Urinary bladder (tissue), 4 donors: ENCODE data around the gene TBC1D5. TPM values are rescaled to one million over a fixed set of nuclear protein-coding genes. Genes with fewer than 3 reads are reported as not detected.

Experiments used
- DNase-seq: peaks from one replicate; pipeline ENCODE4 v3.0.0-alpha.2; 2015; ENCODE audit errors: extremely low spot score
- H3K27ac ChIP-seq: one replicate; pipeline ENCODE4 v1.5.1; 2013; ENCODE audit warnings: low read depth, mild to moderate bottlenecking, moderate library complexity
- H3K36me3 ChIP-seq: one replicate; pipeline ENCODE4 v1.6.1; 2013; ENCODE audit warnings: mild to moderate bottlenecking, moderate library complexity; ENCODE audit not compliant: insufficient read depth
- H3K4me1 ChIP-seq: one replicate; pipeline ENCODE4 v1.6.1; 2013; ENCODE audit warnings: mild to moderate bottlenecking, moderate library complexity; ENCODE audit not compliant: insufficient read depth
- H3K4me3 ChIP-seq: one replicate; pipeline ENCODE4 v1.5.1; 2013; ENCODE audit warnings: low read depth, low read length
- WGBS: extraction: QIAGEN DNeasy Blood & Tissue Kit; methylation state at CpG from one replicate; pipeline ENCODE4 v1.1.7; 2013; 5-methylcytosine and 5-hydroxymethylcytosine counted together
- polyA plus RNA-seq: library from polyadenylated mRNA; stranded (reverse); fragments of 200-250 nt; gene quantifications from one replicate; pipeline ENCODE4 v1.2.3, GENCODE V29; 2013
- total RNA-seq: library from RNA; depleted of rRNA; stranded (reverse); fragments of >200 nt; gene quantifications from one replicate; pipeline ENCODE4 v1.2.3, GENCODE V29; 2014
- donor health status: healthy with polysubstance abuse.
- donor health status: healthy.

TBC1D5 gene
- total and polyA plus RNA-seq, 2 donors = 26.2 to 145 TPM

DNA sequence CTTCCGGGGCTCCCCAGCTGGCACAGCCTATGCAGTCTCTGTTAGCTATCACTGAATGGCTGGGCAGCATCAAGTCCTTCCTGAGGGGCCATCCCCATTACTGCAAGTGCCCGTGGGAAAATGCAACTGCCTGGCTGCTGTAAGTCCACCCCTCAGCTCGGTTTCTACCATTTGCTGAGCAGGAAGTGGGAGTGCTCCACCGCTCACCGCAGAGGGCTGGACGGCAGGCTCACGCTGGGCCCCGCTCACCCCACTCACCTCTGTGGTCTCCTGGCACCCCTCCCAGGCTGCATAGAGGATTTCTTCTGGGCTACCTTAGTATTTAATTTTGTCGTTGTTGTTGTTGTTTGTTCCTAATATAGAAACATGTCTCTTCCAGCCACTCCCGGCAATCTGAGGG, 587.5 kb downstream of the TBC1D5 start:
- peaks cover 3% of the 10 kb centered on the region for H3K36me3 ChIP-seq
- H3K4me1 ChIP-seq = no peaks in the 10 kb centered on the region
- H3K27ac ChIP-seq = no peak overlapping the region
- DNase-seq = no peak
- H3K4me3 ChIP-seq = no peak overlapping the region
- 90% methylated on average over 10 of the region's 10 CpGs for WGBS

DNA sequence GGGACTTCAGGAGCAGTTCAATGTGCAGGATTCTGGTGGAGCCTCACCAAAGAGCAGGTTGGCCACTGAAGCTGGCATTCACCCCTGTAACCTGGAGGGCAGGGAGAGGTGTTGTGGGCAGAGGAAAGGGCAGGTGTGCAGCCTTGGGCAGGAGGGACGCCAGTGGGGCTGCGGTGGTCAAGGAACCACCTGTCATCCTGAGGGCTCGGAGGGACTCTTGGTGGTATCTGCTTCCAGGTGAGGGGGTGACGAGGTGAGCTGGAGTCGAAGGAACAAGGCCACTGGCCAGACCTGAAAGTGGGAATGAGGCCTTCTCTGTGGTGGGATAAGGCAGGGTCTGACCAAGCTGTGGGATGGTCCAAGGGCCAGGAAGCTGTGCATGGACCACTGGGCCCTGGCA, 588.2 kb downstream of the TBC1D5 start:
- Histone ChIP-seq H3K4me1 (no peaks in the 10 kb centered on the region), H3K36me3 (peaks cover 3% of the 10 kb centered on the region), H3K27ac (no peak overlapping the region), H3K4me3 (no peak overlapping the region)
- no peak for DNase-seq
- 97% methylated on average over 5 of the region's 5 CpGs for WGBS

DNA sequence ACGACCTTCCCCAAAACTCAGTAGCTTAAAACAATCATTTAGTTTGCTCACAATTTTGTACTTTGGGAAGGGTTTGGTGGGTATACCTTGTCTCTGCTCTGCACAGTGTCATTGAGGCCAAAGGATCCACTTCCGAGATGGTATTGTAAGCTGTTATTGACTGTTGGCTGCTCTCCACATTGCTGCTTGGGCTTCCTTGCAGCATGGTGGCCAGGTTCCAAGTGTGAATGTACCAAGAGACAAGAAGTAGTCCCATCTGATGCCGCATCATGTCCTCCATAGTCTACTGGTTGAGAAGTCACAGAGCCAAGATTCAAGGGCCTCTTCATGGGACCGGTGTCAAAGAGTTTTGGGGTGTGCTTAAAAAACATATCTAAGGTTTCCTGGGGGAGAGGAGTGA, 589.2 kb downstream of the TBC1D5 start:
- H3K4me1 ChIP-seq = no peaks in the 10 kb centered on the region
- DNase-seq = no peak
- H3K4me3 ChIP-seq = no peak overlapping the region
- no peak overlapping the region for H3K27ac ChIP-seq
- 100% methylated on average over 4 of the region's 4 CpGs for WGBS
- H3K36me3 ChIP-seq = peaks cover 3% of the 10 kb centered on the region

DNA sequence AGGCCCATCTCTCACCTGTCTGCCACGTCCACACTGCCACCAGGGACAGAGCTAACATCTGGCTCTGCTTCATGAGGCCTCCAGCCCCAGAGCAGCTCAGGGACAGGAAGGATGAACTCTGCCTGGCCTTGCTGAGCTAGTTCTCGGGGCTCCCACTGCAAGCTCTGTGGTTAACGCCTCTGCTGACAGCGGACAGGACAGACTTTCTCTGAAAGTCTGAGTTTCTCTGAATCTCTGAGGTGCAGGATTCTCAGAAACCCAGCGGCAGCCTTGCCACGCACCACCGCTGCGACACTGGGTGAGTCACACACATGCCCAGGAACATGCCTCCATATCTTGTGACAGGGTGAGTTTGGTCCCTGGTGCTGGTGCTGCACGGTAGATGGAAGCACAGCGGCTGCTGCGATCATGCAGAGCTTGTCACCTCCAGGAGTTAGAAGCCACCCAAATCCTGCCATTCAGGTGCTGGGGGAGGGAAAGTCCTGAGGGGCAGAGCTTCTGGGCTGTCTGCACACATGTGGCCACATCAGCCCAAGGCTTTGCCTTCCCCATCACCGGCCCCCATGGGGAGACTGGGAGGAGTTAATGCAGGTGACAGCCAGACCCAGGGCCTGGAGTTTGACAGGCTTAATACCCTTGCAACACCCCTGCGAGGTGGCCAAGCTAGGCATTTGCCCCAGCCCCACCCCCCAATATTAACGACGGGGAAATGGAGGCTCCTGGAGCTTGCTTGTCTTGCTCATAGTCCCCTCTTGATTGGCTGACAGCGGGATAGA, 590.6 kb downstream of the TBC1D5 start:
- H3K4me3 ChIP-seq = no peak overlapping the region
- no peak overlapping the region for H3K27ac ChIP-seq
- H3K4me1 ChIP-seq = no peaks in the 10 kb centered on the region
- peaks cover 3% of the 10 kb centered on the region for H3K36me3 ChIP-seq
- WGBS = 85% methylated on average over 16 of the region's 16 CpGs
- no peak for DNase-seq

DNA sequence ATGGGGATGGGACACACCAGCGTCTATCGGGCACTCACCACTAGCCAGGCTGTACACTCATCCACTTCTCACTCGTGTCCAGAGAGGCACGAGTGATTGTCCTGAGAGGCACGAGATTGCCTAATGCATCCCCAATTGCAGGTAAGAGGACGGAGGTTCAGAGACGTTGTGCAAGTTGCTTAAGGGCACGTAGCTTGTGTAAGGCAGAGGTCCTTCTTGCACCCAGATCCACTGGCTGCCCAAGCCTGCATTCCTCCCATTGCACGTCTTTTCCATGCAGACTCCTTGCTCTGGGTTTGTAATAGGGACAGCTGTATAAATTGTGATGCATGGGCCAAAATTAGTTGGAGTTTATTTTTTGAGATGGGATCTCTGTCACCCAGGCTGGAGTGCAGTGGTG, 593.4 kb downstream of the TBC1D5 start:
- WGBS = 87% methylated on average over 9 of the region's 9 CpGs

DNA sequence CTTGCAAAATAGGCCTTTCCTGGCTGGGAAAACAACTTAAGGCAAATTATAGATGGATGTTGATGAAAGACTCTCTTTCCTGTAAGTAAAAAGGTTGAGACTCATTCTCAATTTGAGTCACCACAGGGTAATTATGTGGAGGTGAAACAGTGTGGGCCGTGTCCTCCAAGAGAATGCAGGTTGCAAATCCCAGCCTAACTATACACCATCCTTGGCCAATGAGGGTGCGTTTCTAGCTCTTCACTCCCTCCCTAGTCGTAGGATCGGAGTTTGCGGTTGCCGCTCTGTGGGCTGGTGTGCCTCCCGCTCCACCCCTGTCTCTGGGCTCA, 597.8 kb downstream of the TBC1D5 start:
- 94% methylated on average over 7 of the region's 7 CpGs for WGBS
- Histone ChIP-seq H3K36me3 (no peaks in the 10 kb centered on the region), H3K4me1 (no peaks in the 10 kb centered on the region), H3K4me3 (no peak overlapping the region), H3K27ac (no peak overlapping the region)
- no peak for DNase-seq

More for the DNA sequence above, 593.4 kb downstream of the TBC1D5 start:
- no peaks in the 10 kb centered on the region for H3K36me3 ChIP-seq
- DNase-seq = no peak
- H3K27ac ChIP-seq = no peak overlapping the region
- no peak overlapping the region for H3K4me3 ChIP-seq
- H3K4me1 ChIP-seq = no peaks in the 10 kb centered on the region

DNA sequence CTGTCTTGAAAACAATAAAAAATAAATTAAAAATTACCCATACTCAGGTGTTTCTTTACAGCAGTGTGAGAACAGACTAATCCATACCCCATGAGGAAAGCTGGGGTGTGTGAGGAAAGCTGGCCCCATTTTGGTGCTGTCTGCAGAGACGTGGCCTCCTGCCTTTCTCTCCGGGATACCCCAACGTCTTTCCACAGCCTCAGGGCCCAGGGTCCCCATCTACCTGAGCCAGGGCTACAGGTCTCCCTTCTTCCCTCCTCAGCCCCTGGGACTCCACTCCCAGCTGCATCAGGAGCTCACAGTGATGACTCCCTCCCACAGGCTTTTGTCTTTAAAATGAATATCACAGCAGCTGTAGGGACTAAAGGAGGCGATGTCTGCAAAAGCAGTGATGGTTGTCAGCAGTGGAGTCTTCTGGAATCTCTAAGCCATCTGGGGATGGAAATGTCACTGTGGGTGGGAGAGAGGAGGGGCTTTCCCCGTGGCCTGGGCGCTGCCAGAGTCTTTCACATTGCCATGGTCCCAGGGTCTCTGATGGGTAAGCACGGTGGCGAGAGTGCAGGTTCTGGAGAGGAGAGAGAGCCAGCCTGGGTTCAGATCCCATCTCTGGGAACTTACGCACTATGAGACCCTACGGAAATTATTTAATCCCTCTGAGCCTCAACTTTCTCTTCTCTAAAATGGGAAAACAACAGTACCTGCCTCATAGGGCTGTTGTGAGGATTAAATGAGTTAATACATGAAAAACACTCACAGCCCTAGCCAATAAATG, 598.4 kb downstream of the TBC1D5 start:
- 84% methylated on average over 10 of the region's 10 CpGs for WGBS
- Histone ChIP-seq H3K36me3 (no peaks in the 10 kb centered on the region), H3K4me1 (no peaks in the 10 kb centered on the region), H3K4me3 (no peak overlapping the region), H3K27ac (no peak overlapping the region)
- DNase-seq = no peak

DNA sequence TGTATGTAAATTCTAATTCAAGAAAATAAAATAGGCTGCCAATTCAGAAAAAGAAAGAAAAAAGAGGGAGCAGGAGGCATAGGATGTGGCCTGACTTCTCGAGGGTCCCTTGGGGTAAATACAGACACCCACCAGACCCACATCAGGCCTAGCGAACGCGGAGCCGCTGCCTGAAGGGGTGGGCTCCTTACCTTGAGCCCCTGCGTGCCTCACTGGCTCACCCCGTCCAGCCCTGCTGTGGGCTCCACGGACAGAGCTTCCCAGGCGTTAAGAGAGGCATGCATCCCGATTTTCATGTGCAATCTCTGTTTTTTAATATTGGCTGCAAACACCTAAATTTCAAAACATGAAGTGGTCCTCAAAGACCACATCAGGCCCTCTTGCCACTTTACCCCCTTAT, 599.9 kb downstream of the TBC1D5 start:
- H3K27ac ChIP-seq = no peak overlapping the region
- 94% methylated on average over 10 of the region's 10 CpGs for WGBS
- no peak overlapping the region for H3K4me3 ChIP-seq
- no peak for DNase-seq
- no peaks in the 10 kb centered on the region for H3K36me3 ChIP-seq
- no peaks in the 10 kb centered on the region for H3K4me1 ChIP-seq

DNA sequence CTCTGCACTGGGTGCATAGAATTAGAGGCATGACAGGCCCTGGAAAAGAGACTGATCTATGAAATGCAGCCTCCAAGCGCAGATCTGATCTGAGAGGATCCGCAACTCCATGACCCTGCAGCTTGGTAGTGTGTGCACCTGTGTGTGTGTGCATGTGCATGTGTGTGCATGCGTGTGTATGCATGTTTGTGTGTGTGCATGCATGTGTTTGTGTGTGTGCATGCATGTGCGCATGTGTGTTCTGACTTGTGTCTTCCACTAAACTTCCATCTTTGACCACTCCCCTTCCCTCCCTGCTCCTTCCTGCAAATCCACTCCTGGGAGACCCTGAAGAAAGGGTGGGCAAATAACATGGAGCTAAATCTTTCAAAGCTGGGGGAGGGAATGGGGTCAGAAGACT, 600.7 kb downstream of the TBC1D5 start:
- Histone ChIP-seq H3K4me1 (no peaks in the 10 kb centered on the region), H3K27ac (no peak overlapping the region), H3K36me3 (no peaks in the 10 kb centered on the region), H3K4me3 (no peak overlapping the region)
- no peak for DNase-seq
- 98% methylated on average over 4 of the region's 4 CpGs for WGBS

DNA sequence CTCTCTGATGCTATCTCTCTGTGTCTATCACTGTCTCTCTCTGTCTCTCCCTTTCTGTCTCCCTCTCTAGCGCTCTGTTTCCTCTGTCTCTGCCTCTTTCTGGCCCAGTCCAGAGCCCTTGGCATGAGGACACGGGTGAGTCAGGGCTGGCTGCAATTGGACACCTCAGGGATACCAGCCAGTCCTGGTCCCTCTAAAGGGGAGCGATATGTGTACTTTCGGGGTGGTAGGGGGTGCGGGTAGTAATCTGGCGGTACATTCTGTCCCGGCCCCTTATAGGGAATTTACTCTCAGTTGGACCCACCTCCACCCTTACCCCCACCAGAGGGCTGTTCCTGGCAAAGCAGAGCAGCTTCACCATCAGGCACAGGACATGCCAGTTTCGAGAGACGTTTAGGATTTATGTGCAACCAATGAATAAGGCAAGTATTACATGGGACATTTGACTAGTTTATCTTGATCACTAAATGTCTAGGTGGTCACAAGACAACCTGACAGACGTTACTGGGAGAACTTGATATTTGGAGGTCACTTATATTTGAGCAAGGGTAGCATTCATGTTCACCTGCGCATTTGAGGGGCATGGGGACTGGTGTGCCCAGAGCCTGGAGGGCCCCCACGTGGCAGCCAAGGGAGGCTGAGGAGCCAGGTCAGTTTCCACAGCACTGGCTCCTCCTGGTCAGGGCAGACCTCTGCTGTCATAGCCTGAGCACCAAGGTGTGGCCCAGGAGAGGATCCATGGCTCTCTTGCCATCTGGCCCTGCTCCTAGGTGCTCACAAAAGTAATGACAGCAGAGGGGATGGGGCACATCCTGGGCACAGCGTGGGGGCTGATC, 601.5 kb downstream of the TBC1D5 start:
- Histone ChIP-seq H3K36me3 (no peaks in the 10 kb centered on the region), H3K4me1 (no peaks in the 10 kb centered on the region), H3K4me3 (no peak overlapping the region), H3K27ac (no peak overlapping the region)
- DNase-seq = no peak
- WGBS = 76% methylated on average over 13 of the region's 13 CpGs

DNA sequence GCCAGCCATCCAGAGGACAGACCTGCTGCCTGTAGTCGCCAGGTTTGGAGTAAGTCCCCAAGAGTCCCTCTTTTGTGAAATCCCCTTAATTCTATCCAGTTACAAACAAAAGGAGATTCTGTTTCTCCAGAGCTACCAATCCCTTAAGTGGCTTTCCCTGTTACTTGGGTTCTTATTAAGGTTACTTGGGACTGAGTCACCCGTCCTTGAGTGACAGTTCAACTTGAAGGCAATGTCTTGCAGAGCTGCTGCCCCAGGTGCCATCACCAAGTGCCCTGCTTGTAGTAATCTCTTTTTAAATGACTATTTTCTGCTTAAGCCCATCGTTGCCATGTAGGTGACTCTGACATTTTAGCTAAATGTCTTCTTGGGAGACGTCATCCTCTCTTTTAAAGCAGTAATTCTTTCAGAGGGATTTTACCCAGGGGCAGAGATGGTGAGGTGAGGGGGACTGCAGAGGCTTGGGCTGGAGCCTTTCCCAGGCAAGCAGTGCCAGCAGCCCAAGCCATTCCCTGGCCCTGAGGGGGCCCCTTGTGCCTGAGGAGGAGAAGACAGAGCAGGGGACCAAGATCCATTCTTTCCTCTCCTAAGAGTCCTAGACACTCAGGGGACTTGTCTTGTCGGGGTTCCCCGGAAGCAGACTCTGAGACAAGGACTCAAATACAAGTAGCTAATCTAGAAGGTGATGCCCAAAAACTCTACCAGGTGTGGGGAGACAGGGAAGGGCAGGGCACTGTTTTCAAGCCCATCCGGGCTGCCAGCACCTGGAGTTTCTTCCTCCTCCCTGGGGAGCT, 604.0 kb downstream of the TBC1D5 start:
- WGBS = 84% methylated on average over 7 of the region's 7 CpGs
- no peak overlapping the region for H3K4me3 ChIP-seq
- H3K36me3 ChIP-seq = no peaks in the 10 kb centered on the region
- no peaks in the 10 kb centered on the region for H3K4me1 ChIP-seq
- H3K27ac ChIP-seq = no peak overlapping the region
- DNase-seq = no peak

DNA sequence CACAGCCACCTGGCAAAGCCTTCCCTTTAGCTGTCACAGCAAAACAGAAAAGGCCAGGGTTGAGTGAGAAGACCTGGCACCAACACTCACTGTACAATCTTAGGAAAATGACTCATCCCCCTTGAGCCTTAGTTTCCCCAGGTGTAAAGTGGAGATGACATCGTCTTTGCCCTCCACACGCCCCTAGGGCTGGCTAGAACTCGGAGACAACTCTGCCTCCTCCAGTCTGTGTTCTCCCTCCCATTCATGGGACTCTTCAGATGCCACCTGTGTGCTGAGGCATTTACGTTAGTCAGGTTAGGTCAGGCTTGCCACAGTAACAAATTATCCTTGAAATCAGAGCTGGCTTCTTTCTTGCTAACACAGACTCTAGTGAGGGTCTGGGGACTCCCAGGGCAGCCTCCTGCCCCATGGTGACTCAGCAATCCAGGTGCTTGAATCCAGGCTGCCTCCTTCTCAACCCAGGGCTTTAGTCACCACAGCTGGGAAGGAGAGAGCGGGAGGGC, 605.1 kb downstream of the TBC1D5 start:
- Histone ChIP-seq H3K4me1 (no peaks in the 10 kb centered on the region), H3K27ac (no peak overlapping the region), H3K36me3 (no peaks in the 10 kb centered on the region), H3K4me3 (no peak overlapping the region)
- 94% methylated on average over 5 of the region's 5 CpGs for WGBS
- no peak for DNase-seq

DNA sequence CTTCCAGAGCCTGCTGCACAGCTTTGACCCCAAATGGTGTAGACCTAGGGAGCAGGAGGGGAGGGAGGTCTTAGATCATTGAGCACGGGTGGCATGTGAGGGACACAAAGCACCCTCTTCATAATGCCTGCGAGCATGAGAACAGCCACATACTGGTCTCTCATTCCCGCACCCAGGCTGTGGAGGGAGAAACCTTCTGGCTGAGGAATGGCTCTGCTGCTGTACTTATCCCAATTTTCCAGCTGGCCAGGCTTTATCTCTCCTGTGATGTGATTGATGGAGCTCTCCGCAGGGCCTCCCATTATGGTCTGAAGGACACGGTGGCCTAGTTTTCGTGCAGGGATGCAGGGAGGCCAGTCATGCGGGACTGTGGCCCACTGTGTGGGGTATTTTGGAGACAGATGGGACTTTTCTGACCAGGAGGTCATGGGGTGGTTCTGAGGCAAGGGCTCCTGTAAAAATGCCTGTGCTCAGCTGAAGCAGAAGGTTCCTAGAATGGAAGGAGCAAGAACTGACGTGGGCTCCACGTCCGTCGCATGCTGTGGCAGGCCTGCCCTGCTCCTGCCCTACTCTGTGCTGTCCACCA, 606.2 kb downstream of the TBC1D5 start:
- 66% methylated on average over 11 of the region's 11 CpGs for WGBS
- no peaks in the 10 kb centered on the region for H3K36me3 ChIP-seq
- H3K4me3 ChIP-seq = no peak overlapping the region
- H3K27ac ChIP-seq = no peak overlapping the region
- no peak for DNase-seq
- H3K4me1 ChIP-seq = no peaks in the 10 kb centered on the region
